GM12878 (cell line): ENCODE data around the gene PDE10A. TPM values are rescaled to one million over a fixed set of nuclear protein-coding genes. Genes with fewer than 3 reads are reported as not detected.

Experiments used
- ATAC-seq: fragments of 200-7000 bp; cut with Tn5 transposase; 3 replicates; pipeline ENCODE4 v1.9.1; 2020; ENCODE audit warnings: mild to moderate bottlenecking, moderate library complexity
- BruUV-seq: library from RNA; stranded (reverse); fragments of 400-500 nt; replicated peaks from 2 replicates; lab custom pipeline; 2021; lab: Mats Ljungman, UMichigan
- CTCF ChIA-PET: fragments of 300-600 bp; sonication (Branson Sonifier 250); formaldehyde crosslinking; extraction: SDS; loops from one replicate; lab custom pipeline; 2021; ENCODE audit warnings: inconsistent platforms; lab: Yijun Ruan, JAX
- POLR2A ChIA-PET: fragments of 350-600 bp; formaldehyde crosslinking; extraction: SDS; loops from one replicate; lab custom pipeline; 2021; ENCODE audit warnings: inconsistent platforms; lab: Charles Lee
- RAD21 ChIA-PET: fragments of 300-600 bp; sonication (Branson Sonifier 250); formaldehyde crosslinking; loops from one replicate; lab custom pipeline; 2023; ENCODE audit warnings: antibody characterized with exemption; ENCODE audit not compliant: unreplicated experiment; lab: Charles Lee
- SMC1A ChIA-PET: fragments of 300-600 bp; sonication (Branson Sonifier 250); formaldehyde crosslinking; loops from one replicate; lab custom pipeline; 2023; ENCODE audit not compliant: unreplicated experiment, uncharacterized antibody; lab: Charles Lee
- DNase-seq: peaks from one replicate; pipeline ENCODE4 v3.0.0-alpha.2; 2011; ENCODE audit warnings: low read depth, low spot score
- FAIRE-seq: peaks from 3 replicates; lab custom pipeline; 2011; peaks lifted over from hg19 to GRCh38; lab: Jason Lieb, UNC
- H2AFZ ChIP-seq: 2 replicates; pipeline ENCODE4 v1.6.0; 2011; ENCODE audit warnings: low read depth, low read length, control low read depth; ENCODE audit not compliant: control insufficient read depth
- H3K27ac ChIP-seq: 2 replicates; pipeline ENCODE4 v1.5.1; 2011; ENCODE audit warnings: control low read depth; ENCODE audit not compliant: control insufficient read depth, insufficient read depth
- H3K27me3 ChIP-seq, 2 experiments: replicated peaks in 1 of 2; 2 replicates each; pipeline versions ENCODE4 v1.6.0 to v1.6.1; 2011; ENCODE audit warnings: low read length in 1 of 2; ENCODE audit not compliant: control insufficient read depth in 2 of 2, insufficient read depth in 2 of 2
- H3K36me3 ChIP-seq, 2 experiments: 2 replicates each; pipeline ENCODE4 v1.5.1; 2011; ENCODE audit warnings: low read length in 1 of 2; ENCODE audit not compliant: control insufficient read depth in 2 of 2, insufficient read depth in 2 of 2
- H3K4me1 ChIP-seq: 2 replicates; pipeline ENCODE4 v1.6.1; 2011; ENCODE audit warnings: mild to moderate bottlenecking, low read length, moderate library complexity, mixed read lengths; ENCODE audit not compliant: control insufficient read depth, insufficient read depth
- H3K4me2 ChIP-seq: 2 replicates; pipeline ENCODE4 v1.6.0; 2011; ENCODE audit warnings: control low read depth; ENCODE audit not compliant: control insufficient read depth, insufficient read depth
- H3K4me3 ChIP-seq: fragments of 200-600 bp; sonication (generic); 2 replicates; pipeline ENCODE4 v1.5.1; 2016
- H3K79me2 ChIP-seq: 2 replicates; pipeline ENCODE4 v1.6.0; 2011; ENCODE audit warnings: low read length; ENCODE audit not compliant: control insufficient read depth, insufficient read depth
- H3K9ac ChIP-seq: 2 replicates; pipeline ENCODE4 v1.8.0; 2011; ENCODE audit warnings: low read length, control low read depth, mixed read lengths; ENCODE audit not compliant: control insufficient read depth, insufficient read depth
- H3K9me3 ChIP-seq: replicated peaks from 3 replicates; pipeline ENCODE4 v1.5.1; 2011; ENCODE audit warnings: mild to moderate bottlenecking, low read length; ENCODE audit not compliant: control insufficient read depth, insufficient read depth
- H4K20me1 ChIP-seq: 2 replicates; pipeline ENCODE4 v1.6.0; 2011; ENCODE audit not compliant: control insufficient read depth, insufficient read depth
- ATF2 ChIP-seq: IDR thresholded peaks from 2 replicates; pipeline ENCODE4 v1.6.1; 2012; ENCODE audit warnings: low read length, inconsistent platforms
- CUX1 ChIP-seq: IDR thresholded peaks from 2 replicates; pipeline ENCODE4 v1.6.1; 2012; ENCODE audit warnings: improper control_type of control experiment, low read depth, low read length; ENCODE audit not compliant: insufficient replicate concordance
- FOS ChIP-seq: IDR thresholded peaks from 3 replicates; pipeline ENCODE4 v1.6.1; 2011; ENCODE audit warnings: borderline replicate concordance; ENCODE audit not compliant: insufficient read length; ENCODE audit errors: extremely low read depth
- FOXK2 ChIP-seq: fragments of 450-650 bp; IDR thresholded peaks from 2 replicates; pipeline ENCODE4 v1.6.1; 2017; ENCODE audit warnings: mild to moderate bottlenecking, moderate library complexity
- NFYB ChIP-seq: IDR thresholded peaks from 2 replicates; pipeline ENCODE4 v1.6.1; 2011; ENCODE audit warnings: low read depth, mild to moderate bottlenecking, low read length, improper control_type of control experiment, moderate library complexity; ENCODE audit not compliant: insufficient read depth
- NRF1 ChIP-seq: conservative IDR thresholded peaks from 2 replicates; pipeline ENCODE4 v1.6.1; 2011; ENCODE audit warnings: mild to moderate bottlenecking, low read depth, low read length, improper control_type of control experiment
- RCOR1 ChIP-seq: conservative IDR thresholded peaks from 2 replicates; pipeline ENCODE4 v1.6.1; 2012; ENCODE audit warnings: low read depth, low read length, improper control_type of control experiment
- SMC3 ChIP-seq: IDR thresholded peaks from 2 replicates; pipeline ENCODE4 v1.6.1; 2011; ENCODE audit warnings: low read length, improper control_type of control experiment, borderline replicate concordance
- USF1 ChIP-seq: IDR thresholded peaks from 2 replicates; pipeline ENCODE4 v1.6.1; 2011; ENCODE audit warnings: borderline replicate concordance, low read depth, mild to moderate bottlenecking, moderate library complexity, mixed read lengths, low read length; ENCODE audit not compliant: insufficient read depth; ENCODE audit errors: extremely low read length
- ZBTB4 ChIP-seq: fragments of 450-650 bp; formaldehyde crosslinking; IDR thresholded peaks from 2 replicates; pipeline ENCODE4 v1.4.0; 2022; ENCODE audit warnings: mild to moderate bottlenecking, moderate library complexity
- WGBS: methylation state at CpG from one replicate; pipeline ENCODE4 v1.1.6; 2016; ENCODE audit warnings: low lambda C conversion rate; ENCODE audit not compliant: insufficient replicate concordance, insufficient coverage; ENCODE audit errors: missing lambda C conversion rate; 5-methylcytosine and 5-hydroxymethylcytosine counted together
- in situ Hi-C: fragments of 300-500 bp; cut with MboI; formaldehyde crosslinking; loops from 9 replicates; pipeline ENCODE4 v1.14.3; 2018; ENCODE audit warnings: mixed read lengths
- intact Hi-C: fragments of 100-400 bp; cut with micrococcal nuclease; formaldehyde crosslinking; loops from one replicate; pipeline ENCODE4 v1.14.2; 2022; ENCODE audit not compliant: unreplicated experiment
- polyA plus RNA-seq, 11 experiments: library from polyadenylated mRNA; depleted of rRNA in 4 of 11; unstranded in 6 of 11; stranded (reverse) in 5 of 11; fragments of >200 nt; fragmentation: Nextera tagmentation in 4 of 11; fragmentation: Illumina TruSeq in 1 of 11; extraction: Ambion mirVana in 4 of 11; extraction: Trizol in 1 of 11; gene quantifications; 1 replicate in 1 of 11; 2 replicates in 10 of 11; pipeline versions ENCODE4 v1.2.1 to v1.2.3, GENCODE V29; 2011 to 2016; ENCODE audit warnings: inconsistent platforms in 2 of 11, missing spikeins in 2 of 11, low read depth in 1 of 11
- total RNA-seq, 4 experiments: library from RNA; depleted of rRNA in 3 of 4; stranded (reverse); fragments of >200 nt in 3 of 4; fragmentation: Illumina TruSeq in 1 of 4; extraction: Trizol in 1 of 4; gene quantifications; 2 replicates each; pipeline versions ENCODE4 v1.2.1 to v1.2.3, GENCODE V29; 2013 to 2021

PDE10A gene
- total and polyA plus RNA-seq, 10 of the 15 experiments (the other 5 are each of a cell fraction or from before 2014, with no cell fraction given) = under 0.01 to 1.3 (median 0.03) TPM; not detected in 2

GRCh38 chr6:165656581-165657324, 6.3 kb downstream of the PDE10A start (continued):
- no peak for TF ChIP-seq CUX1

GRCh38 chr6:165655191-165655590, 7.8 kb downstream of the PDE10A start:
- H3K9me3 ChIP-seq = no peaks in the 10 kb centered on the region
- SMC1A ChIA-PET = no interaction called here
- RAD21 ChIA-PET = no interaction called here
- FAIRE-seq = no peak
- ATAC-seq = no peak
- POLR2A ChIA-PET = no interaction called here
- no peak overlapping the region for H3K9ac ChIP-seq
- no peak overlapping the region for H3K4me2 ChIP-seq
- no peaks in the 10 kb centered on the region for H4K20me1 ChIP-seq
- no peak overlapping the region for H3K4me3 ChIP-seq
- WGBS = 54% methylated on average over 11 of the region's 11 CpGs
- intact Hi-C loops (no loop called here), in situ Hi-C loops (no loop called here)
- H3K36me3 ChIP-seq = no peaks in the 10 kb centered on the region
- peaks cover 0 to 4% of the 10 kb centered on the region in 2 experiments; a peak in 2 of 4 replicates for H3K27me3 ChIP-seq
- no TSS peak for BruUV-seq
- H3K27ac ChIP-seq = no peak overlapping the region
- no peak overlapping the region for H2AFZ ChIP-seq
- no peak for DNase-seq
- CTCF ChIA-PET = no interaction called here
- no peaks in the 10 kb centered on the region for H3K4me1 ChIP-seq
- H3K79me2 ChIP-seq = no peaks in the 10 kb centered on the region
- TF ChIP-seq NRF1 (no peak), RCOR1 (no peak), FOXK2 (no peak), NFYB (no peak), USF1 (no peak), FOS (no peak), SMC3 (no peak), ZBTB4 (no peak), ATF2 (no peak)
